ENCODE measurements around the gene LRP8.

- TF ChIP-seq CTCF (conservative IDR thresholded peaks at IDR 0.05; ENCODE audit: low read length) (no peak), EZH2phosphoT487 (IDR thresholded peaks at IDR 0.05; ENCODE audit: borderline replicate concordance) (no peak)
Observed at GRCh38 chr1:53257454-53258081, 70.3 kb downstream of the LRP8 start.
